LNCAP (cell line): Measurements from ENCODE around the gene BCL2A1.

Experiments used
- TF ChIP-seq, protein P1 (sequence below): fragments of 450-650 bp; IDR thresholded peaks from 2 replicates; pipeline ENCODE4 v1.5.1; 2017; ENCODE audit warnings: mild to moderate bottlenecking

Gene BCL2A1

DNA sequence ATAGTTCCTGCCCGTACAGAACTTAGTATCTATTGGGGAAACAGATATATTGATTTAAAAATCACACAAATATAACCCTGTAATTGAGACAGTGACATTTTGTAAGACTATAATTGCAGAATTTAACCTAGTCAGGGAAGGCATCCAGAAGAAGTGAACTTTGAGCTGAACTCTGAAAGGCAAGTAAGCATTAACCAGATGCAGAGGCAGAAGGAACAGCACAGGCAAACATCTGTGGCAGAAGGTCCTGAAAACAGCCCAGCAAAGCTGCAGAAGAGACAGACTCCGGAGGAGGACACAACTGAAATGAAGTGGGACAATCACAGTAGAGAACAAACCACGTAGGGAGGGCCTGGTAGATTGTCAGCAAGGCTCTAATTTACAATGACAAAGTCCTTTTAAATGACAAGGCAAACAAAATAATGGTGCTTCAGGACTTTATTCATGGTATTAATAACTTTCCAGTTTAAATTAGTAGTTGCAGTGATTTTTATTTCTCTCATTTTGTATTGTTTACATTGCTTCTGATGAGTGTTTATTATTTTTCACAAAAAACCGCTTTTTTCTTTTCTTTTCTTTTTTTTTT, 14.5 kb downstream of the BCL2A1 start:
- TF ChIP-seq, protein P1, sequence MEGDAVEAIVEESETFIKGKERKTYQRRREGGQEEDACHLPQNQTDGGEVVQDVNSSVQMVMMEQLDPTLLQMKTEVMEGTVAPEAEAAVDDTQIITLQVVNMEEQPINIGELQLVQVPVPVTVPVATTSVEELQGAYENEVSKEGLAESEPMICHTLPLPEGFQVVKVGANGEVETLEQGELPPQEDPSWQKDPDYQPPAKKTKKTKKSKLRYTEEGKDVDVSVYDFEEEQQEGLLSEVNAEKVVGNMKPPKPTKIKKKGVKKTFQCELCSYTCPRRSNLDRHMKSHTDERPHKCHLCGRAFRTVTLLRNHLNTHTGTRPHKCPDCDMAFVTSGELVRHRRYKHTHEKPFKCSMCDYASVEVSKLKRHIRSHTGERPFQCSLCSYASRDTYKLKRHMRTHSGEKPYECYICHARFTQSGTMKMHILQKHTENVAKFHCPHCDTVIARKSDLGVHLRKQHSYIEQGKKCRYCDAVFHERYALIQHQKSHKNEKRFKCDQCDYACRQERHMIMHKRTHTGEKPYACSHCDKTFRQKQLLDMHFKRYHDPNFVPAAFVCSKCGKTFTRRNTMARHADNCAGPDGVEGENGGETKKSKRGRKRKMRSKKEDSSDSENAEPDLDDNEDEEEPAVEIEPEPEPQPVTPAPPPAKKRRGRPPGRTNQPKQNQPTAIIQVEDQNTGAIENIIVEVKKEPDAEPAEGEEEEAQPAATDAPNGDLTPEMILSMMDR: no peak

DNA sequence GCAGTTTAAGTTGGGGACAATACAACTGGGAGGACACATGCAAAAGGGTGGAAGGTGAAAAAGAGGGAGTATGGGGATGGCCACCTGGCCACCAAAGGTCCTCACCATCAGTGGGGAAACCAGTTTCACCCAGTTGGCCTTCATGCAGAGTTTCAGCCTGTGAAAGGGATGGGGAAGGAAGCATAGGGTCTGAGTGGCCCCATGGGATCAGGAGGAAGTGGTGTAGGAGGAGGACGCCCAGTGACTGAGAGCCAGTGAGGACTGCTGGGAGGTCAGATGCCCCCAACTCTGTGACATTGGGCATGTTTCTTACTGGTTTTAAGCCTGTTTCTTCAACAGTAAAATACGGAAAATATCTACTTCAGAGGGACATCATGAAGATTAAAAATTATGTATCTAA, 16.3 kb downstream of the BCL2A1 start:
- TF ChIP-seq, protein P1: no peak

DNA sequence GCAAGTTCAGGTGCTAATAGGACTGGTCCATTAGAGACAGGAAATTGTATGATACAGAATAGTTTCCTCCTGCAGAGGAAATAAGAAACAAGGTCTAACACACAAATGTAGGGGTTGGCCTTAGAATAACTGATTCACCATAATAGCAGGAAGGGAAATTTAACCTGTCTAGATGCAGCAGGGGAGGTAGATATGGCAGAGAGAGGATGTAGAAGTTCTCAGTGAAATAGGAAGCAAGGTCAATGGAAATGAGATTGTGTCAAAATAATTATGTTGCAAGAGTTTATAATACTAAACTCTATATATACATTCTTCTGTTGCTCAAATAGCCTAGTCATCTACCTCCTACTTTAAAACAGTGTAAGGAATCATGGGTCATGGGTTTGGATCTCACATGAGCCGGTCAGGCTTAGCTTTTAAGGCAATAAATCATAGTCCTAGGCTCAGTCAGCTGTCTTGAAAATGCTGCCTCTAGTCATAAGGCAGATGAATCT, 17.0 kb downstream of the BCL2A1 start:
- TF ChIP-seq, protein P1: no peak

DNA sequence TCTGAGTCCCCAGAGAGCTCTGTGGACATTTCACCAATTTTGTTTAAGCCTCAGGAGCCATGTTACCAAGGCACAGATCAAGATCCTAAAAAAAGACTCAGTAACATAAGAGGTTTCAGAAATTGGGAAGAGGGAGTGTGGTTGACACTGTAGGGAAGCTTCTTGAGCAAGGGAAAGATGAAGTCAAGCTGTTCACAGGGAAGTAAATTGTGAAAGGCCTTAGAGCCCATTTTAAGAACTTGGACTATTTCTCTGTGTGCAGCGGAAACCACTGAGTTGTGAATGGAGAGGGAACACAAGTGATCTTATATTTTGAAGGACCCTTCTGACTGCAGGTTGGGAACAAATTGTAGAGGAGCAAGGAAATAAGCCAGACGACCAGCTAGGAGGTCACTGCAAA, 18.7 kb downstream of the BCL2A1 start:
- TF ChIP-seq, protein P1: no peak

DNA sequence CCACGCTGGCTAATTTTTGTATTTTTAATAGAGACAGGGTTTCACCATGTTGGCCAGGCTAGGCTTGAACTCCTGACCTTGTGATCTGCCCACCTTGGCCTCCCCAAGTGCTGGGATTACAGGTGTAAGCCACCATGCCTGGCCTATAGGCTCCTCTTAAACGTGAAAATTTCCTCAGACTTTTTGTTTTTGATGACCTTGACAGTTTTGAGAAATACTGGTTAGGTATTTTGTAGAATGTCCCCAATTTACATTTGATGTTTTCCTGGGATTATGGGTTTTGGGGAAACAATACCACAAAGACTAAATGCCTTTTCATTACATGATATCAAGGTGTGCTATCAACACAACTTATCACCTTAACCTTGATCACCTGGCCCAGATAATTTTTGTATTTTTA, 20.7 kb downstream of the BCL2A1 start:
- TF ChIP-seq, protein P1: no peak

DNA sequence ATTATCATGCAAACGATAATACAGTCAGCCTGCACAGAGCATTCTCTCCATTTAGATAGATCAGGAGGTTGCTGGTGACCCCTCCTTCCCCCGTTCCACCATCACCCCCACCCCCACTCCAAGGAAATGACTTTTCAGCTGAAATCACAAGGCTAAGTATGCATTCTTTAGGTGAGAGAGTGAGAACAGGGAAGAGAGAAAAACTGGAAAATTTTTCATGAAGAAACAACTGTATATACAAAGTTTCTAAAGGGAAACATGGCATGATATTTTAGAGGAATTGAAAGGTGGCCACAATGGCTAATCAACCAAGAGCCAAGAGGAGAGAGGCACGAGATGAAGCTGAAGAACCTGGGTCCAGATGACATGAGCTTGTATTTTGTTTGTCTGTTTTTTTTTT, 22.2 kb downstream of the BCL2A1 start:
- TF ChIP-seq, protein P1: no peak

DNA sequence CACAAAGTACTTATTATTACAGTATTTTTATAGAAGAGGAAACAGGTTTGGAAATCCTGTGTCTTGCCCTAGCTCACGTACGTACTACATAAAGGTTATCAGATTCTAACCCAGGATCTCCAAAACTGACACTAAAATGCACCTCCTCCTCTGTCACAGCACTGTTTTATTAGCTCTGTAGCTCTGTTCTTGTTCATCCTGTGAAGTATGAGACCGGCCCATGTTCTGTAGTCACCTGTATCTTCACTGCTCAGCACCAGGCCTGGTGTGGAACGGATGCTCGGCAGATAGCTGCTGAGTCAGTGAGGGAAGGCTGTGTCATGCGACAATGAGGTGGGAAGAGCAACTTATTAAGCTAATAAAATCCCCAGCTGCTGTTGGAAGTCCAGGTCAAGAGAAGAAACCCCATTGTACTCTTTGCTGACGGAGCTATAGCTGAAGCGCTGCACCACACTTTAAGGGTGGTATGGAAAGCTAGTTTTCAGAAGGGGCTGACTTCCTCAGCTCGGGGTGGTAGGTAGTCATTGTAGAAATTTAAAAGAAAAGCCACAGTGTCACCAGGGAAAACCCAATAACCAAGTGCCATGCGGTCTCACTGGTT, 22.8 kb downstream of the BCL2A1 start:
- TF ChIP-seq, protein P1: no peak
